NCI-H226 (cell line): Measurements from ENCODE around the gene ALDH16A1.

Experiments
- DNase-seq: peaks from one replicate; pipeline ENCODE4 v3.0.0-alpha.2; 2015

Gene ALDH16A1

DNA sequence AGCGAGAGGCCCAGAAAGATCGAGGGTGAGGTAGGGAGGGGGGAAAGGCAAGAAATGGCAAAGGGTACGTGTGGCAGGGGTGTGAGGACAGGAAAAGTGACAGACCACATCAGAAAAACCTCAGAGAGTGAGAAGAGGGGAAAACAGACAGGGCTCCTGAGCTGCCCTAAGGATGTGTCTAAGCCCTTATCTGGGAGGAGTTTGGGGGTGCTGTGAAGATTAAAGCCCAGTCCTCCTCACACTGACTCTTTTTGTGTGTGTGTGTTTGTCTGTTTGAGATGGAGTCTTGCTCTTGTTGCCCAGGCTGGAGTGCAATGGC is 29.1 kb upstream of the ALDH16A1 start:
- no peak for DNase-seq

DNA sequence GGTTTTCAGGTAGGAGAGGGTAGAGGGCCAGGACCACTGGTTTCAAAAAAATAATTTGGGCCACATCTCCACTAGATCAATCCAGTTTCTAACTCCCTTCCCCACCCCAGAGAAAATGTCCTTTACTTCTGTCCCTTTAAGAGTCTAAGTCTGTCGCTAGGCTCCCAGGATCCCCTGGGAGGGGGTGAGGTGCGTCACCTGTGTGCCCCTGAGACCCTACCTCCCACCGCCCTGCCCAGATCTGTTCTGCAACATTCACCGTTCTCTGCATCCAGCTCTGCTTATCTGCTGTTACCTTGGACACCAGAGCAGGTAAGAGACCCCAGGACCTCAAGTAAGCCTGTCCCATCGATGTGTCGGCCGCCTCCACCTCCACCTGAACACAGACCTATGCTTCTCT is 27.8 kb upstream of the ALDH16A1 start, which contains the start of gene GFY:
GFY (plus strand) TSS at position 211 of the 400 bp plus-strand sequence. CDS start 1,043 bp downstream, outside the sequence.
- no peak for DNase-seq

DNA sequence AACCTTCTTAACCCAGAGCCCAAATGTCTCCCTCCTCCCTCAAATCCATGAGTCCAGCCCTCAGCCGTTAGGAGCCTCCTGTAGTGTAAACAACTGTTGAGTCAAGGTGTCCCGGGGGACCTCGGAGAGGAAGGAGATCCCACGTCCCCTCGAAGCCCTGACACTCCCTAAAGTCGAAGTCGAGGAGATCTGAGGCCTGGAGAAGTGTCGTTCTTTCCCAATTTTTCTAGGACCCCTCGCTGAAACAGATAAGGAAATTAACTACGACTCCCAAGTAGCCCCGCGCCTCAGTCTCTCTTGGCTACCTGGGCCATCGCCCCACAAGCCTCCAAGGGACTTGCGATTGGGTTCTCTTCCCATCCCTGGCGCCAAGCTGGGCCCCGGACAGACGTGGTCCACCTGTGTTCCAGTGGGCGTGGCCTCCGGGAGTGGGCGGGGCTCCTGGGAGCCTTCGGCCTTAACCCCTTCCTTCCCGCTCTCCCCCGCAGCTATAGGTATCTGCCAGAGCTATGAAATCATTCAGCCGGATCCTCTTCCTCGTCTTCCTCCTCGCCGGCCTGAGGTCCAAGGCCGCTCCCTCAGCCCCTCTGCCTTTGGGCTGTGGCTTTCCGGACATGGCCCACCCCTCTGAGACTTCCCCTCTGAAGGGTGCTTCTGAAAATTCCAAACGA is 27.0 kb upstream of the ALDH16A1 start:
- DNase-seq: no peak

DNA sequence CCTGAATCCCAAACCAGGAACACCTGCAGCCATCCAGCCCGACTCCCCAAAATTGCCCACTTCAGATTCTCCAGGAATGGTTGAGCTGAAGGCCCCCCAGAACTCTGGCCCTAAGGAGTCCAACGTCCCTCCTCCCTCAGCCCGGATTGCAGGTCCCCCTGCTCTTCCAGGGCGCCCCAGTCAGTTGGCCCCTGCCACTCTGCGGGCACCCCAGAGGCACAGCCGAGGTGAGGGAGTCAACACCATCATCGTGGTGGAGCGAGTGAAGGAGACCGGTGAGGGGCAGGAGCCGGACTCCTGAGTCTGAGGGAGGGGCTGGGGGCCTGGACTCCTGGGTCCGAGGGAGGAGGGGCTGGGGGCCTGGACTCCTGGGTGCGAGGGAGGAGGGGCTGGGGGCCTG is 25.7 kb upstream of the ALDH16A1 start:
- DNase-seq: no peak

DNA sequence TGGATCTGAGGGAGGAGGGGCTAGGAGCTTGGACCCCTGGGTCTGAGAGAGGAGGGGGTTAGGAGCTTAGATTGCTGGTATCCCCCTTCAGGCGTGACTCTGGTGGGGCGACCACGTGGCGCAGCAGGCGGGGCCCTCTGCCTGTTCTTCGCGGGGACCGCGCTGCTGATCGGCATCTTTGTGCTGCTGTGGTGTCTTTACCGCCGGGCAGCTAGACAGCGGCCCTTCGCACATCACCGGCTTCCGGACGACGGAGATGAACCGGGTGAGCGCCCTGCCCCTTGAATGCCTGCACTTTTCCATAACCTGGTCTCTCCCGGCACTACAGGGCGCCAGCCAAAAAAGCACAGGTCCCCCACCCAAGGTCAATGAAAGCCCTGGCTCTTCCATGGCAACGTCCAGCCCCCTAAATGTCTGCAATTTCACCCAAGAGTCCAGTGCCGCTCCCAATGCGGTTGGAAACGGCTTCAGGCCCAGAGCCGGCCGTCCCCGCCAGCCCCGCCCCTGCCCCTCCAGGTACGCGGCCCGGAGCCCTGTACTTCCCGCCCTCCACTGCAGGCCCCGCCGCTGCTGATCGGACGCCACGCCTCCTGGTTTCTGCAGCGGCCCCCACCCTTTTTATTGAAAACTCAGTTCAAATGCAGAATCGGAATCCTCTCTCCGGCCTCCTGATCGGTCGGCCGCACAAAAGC is 25.0 kb upstream of the ALDH16A1 start:
- DNase-seq: no peak

DNA sequence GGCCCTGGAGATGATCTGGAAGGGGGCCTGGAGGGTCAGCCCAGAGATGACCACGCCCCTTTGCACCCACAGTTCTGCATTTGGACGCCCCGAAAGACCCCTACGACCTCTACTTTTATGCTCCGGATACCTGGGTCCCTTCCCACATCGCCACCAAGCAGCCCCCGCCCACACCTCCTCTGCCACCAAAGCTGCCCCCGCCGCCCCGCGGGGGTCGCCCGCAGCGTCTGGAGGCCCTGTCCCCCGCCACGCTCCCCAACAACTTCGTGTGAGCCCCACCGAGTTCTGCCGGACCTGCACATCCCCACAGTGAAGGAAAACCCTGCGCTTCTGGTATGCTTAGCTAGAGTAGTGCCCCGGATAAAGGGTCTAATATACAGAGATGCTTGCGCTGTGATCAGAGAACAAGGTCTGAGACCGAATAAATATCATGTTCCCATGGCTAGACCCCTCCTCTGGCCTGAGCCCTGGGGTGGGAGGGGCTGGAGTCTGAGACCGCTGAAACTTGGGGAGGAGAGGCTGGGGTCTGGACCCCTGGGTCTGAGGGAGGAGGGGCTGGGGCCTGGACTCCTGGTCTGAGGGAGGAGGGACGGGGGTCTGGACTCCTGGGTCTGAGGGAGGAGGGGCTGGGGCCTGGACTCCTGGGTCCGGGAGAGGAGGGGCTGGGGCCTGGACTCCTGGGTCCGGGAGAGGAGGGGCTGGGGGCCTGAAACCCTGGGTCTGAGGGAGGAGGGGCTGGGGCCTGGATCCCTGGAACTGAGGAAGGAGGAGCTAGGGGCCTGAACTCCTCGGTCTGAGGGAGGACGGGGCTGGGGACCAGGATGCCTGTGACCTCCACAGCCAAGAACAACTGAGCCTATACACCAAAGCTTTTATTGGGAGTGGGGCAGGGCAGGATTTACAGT is 24.2 kb upstream of the ALDH16A1 start:
- DNase-seq: no peak

DNA sequence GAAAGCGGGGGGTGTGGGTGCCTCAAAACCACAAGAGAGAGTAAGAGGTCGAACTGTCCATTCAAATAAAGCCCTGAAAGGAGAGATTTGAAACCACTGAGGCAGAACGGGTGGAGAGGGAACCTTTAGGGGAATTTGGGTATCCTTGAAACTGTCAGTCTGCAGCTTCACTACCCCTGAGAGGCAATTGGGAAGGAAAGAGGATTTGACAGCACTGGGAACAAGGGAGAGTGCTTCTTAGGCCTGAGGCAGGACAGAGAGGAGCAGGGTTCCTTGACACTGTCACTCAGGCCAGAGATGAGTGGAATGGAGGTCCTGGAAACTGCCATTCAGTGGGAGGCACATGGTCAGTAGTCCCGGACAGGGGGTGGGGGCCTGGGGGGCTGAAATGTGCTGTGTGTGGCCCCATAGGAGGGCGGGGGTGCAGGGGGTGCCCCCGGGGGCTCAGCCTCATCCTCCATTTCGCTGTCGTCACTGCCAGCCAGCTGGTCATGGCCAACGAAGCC is 22.8 kb upstream of the ALDH16A1 start:
- DNase-seq: no peak

DNA sequence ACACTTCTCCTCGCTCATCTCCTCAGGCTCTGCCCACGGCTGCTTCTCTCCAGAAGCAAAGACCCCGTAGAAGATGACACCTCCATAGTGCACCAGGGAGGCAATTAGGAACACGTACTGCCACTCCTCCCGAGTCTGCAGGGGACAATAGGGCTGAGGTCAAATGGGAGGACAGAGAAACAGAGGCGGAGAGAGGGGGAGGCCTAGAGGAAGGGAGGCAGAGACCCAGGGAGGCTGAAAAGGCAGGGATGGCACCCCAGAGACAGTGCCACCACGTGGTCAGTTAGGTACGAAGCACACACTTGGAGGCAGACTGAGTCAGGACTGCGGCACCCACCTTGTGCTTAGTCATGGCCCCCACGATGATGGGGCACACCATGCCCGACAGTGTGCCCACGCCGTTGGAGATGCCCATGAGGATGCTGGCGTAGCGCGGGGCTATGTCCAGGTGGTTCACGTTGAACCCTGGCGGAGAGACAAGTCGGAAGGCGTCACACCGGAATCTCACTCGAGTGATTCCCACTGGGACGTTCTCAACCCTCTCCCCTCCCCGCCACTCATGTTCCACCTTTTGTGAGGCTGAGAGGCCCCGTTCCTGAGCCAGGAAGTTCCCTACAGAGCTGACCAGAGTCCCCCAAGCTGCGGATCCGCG is 22.2 kb upstream of the ALDH16A1 start:
- DNase-seq: no peak

DNA sequence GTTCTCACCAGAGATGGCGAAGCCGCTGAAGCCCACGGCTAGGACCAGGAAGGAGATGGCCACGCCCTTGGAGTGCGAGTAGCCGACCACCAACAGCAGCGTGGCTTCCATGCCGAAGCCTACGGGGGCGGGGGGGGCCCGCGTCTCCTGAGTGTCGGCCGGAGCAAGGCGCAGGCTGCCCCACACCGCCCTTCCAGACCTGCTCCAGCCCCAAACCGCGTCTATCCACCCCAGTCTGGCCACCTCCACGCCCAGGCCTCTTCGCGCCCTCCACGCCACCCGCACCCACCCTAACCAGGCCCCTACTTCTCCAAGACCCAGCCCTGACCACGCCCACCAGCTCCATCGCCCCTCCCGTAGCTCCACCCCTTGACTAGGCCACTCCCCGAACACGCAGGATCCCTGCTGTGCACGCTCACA is 21.7 kb upstream of the ALDH16A1 start:
- DNase-seq: no peak

DNA sequence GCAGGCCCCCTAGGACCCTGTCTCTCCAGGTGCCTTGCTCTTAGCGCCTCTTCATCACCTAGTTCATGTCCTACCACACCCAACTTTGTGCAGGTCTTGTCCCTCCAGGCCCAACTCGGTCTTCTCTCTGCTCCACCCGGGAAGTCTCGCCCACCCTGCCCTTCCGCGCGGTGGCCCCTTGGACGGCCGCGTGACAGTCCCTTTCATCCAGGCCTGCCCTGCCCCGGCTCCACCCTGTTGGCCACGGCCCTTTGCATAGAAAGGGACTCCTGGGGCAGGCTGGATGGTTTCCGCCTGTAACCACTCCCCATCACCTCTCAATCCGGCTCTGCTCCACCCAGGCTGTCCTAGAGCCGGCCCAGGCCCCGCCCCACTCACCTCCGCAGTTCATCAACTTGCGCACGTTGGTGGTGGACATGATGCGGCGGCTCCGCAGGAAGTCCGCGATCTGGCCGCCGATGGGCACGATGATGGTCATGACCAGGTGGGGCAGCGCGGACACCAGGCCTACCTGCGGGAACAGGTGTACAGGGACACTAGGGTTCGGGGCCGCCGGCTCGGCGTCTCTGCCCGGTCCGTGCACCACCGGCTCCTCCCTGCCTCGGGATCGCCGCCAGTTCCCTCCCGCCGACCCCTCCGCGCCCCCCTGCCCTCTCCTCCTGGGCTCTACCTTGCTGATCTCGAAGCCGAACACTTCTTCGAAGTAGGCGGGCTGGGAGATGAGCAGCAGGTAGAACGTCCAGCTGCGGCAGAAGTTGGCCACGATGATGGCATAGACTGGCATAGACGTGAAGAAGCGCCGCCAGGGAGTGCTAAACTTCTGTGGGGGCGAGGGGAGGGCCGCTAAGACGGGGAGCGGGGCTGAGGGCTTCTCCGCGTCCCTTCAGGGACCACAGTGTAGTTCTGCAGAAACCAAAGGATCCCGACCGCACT is 20.6 kb upstream of the ALDH16A1 start:
- DNase-seq: no peak

DNA sequence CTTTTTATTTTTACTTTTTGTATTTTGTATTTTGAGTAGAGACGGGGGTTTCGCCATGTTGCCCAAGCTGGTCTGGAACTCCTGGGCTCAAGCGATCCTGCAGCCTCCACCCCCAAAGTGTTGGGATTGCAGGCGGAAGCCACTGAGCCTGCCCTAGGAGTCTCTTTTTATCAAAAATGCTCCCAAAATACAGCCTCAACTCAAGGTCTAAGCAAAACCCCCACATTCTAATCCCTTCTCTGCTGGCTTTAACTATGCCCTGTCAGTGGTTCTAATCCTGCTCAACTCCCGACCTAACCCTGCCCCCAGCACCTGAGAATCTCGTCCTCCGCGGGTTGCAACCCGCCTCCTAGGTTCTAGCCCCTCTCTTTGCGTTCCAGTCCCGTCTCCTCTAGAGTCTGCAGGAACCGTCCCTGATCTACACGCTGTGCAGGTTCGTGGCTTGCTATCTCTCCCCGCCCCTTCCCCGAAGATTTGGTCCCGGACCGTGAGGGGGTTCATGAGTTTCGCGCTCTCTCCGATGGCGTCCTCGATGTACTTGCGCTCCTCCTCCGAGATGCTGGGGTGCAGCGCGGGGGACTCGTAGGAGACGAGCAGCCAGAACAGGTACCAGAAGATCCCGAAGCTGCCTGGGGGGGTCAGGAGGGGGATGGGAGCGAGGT is 19.7 kb upstream of the ALDH16A1 start:
- DNase-seq: no peak

DNA sequence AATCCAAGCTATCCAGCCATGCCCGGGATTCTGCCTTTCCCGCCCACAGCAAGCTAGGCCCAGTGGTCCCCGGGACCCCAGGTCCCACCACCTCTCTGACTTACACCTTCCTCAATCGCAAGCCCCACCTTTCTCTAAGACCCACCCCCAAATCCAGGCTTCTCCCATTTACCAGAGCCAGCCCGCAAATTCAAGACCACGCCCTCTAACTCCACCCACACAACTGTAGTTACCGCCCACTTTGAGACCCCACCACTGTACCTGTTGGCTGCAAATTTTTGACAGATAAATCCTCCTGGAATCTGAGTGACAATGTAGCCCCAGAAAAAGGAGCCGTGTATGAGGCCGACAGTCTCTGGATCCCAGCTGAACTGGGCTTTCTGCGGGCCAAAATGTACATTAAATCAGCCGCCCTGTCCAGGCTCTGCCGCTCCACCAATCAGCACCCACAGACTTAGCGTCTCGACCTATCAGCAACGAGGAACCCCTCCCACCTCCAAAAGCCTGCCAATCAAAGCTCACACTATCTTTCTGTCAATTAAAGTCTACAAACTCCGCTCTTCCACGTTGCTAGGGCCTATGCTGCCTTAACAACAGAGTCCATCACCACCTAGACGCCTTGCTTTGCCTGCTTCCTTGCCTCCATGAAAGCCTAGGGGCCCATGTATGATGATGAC is 18.0 kb upstream of the ALDH16A1 start:
- DNase-seq: no peak

DNA sequence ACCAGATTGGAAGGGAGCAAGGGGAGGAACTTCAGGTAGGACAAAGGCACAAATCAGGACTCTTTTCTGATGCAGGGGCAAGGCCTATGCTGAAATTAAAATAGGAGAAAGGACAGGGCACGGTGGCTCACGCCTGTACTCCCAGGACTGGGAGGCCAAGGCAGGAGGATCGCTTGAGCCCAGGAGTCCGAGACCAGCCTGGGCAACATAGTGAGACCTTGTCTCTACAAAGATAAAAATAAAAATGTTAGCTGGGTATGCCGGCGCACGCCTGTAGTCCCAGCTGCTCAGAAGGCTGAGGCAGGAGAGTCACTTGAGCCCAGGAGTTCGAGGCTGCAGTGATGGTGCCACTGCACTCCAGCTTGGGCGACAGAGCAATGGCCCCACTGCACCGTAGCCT is 17.4 kb upstream of the ALDH16A1 start:
- DNase-seq: no peak

DNA sequence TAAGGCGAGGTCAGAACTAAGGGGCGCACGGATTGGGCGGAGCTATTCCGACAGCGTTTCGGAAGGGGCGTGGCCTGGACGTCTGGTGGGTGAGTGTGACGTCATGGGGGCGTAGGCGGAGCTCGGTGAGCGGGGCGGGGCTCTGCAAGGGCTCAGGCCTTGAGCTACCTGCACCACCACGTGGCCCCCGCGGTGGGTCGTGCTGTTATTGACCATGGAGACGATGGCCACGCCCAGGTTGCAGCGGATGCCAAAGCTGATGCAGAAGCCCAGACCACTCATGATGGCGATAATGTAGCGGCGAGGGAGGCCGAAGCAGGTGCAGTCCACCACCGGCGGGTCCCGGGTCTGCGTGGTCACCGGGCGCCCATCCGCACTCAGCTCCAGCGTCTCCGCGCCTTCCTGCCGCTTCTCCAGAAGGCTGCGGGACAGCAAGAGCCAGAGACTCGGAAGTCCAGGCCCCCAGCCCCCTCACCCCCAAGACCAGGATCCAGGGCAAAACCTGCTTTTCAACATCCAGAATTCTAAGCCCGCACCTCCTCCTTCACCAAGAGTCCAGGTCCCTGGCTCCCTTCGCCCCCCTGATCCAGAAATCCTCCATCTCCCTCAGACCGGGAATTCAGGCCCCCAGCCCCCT is 16.5 kb upstream of the ALDH16A1 start:
- DNase-seq: no peak

DNA sequence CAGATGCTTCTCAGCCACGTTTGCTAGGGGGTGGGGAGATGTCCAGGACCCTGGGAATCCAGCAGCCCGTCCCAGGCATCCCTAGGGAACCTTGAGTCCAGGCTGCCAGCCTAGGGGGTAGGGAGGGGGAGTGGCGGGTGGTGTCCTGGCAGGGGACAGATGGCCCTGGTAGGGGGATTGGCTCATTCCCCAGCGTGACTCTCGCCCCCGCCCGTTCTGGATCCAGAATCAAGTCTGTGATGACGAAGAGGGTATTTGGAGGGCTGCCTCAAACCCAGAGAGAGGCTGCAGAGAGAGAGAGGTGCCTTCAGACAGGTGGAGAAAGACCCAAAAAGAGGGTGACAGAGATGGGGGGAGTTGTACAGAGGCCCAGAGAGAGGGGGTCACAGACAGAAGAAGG is 15.8 kb upstream of the ALDH16A1 start:
- no peak for DNase-seq

DNA sequence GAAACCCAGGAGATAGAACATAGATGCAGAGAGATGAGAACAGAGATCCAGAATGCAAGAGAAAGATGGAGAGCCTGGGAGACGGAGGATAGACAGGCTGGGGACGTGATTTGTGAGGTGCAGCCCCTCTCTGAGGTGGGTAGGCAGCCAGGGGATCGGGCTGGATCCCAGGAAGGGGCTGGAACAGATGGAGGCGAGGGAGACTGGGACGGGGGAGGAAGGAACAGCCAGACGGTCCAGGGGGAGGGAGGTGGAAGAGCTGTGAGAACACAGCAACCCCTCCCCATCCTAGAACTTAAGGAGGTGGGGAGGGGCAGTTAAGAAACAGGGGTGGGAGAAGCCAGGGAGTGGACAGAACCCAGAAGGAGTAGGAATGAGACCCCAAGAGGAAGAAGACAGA is 14.8 kb upstream of the ALDH16A1 start:
- no peak for DNase-seq

DNA sequence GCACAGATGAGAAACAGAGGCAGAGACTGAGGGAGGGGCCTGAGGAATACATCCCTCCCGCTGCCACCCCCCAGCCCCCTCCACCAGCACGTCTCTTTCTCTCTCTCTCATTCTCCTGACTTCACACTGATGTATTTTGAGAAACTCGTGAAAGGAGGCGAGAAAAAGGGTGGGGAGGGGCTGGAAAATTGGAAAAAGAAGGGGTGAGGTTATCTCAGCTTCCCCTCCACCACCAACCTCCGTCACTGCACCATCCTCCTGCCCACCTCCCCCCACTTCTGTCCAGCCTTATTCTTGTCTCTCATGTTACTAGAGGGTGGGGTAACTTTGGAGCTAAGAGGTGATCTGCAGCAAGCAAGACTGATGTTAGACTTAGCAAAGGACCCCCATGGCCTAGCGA is 13.2 kb upstream of the ALDH16A1 start:
- no peak for DNase-seq

DNA sequence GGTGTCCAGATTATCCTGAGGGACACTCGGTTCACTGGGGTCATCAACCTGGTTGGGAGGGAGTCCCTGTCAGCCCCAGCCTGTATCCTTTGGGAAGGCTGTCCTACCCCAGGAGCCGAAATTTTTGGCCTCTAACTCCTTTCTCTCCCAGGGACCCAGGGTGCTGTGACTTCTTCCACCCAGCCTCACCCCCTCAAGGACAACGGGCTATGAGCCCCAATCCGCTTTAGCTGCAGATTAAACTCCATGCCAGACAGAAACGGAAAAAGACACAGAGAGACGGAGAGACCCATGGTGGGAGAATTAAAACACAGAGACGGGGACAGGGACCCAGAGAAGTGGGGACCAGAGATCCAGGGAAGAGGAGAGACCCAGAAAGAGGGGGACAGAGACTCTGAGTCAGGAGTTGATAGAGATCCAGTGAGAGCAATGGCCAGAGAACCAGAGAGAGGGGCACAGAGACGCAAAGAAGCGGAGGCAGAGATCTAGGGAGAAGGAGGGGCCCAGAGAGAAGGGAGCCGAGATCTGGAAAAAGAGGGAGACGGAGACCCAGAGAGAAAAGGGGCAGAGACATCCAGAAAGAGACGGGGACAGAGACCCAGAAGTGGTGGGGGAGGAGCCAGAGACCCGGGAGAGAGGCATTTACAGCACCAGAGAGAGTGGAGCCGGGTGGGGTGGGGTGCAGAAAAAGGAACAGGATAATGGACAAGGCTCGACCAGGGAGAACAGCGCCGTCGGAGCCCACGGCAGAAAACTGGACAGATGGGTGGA is 12.4 kb upstream of the ALDH16A1 start:
- DNase-seq: no peak

DNA sequence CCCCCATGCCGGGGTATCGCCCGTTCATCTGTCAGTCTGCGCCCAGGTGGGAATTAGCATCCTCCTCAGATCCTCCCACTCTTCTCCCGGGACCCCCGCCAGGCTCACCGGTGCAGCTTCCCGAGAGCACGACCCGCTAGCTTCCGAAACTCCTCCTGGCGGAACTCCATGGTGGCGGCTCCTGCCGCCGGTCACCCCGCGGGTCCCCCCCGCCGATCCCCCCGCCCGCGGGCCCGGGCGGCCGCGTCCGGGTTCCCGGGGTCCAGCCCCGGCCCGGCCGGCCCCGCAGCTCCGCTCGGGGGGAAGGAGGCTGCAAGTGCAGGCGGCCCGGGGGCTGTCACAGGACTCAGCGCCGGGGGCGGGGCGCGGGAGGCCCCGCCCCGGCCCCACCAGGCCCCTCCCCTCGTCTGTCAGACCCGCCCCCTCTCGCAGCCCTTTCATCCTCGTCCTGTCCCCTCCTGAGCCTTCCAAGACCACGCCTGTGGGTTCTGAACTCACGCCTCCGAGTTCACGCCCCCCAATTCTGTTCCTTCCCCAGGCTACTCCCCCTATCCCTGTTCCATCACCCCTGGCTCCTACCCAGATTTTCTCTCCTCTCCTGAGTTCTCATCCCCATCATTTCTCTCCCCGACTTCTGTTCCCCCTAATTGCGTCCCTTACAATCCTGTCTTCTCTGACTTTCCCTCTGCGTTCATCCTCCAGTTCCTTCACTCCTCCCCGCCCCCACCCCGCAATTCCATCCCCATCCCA is 11.6 kb upstream of the ALDH16A1 start, which contains the start of gene SLC17A7:
SLC17A7 (minus strand) TSS at position 318 of the 750 bp plus-strand sequence; CDS start at position 170, 148 bp downstream.
- DNase-seq: no peak
